Large intestine (tissue), 3 donors: ENCODE results near the gene SPSB4. TPM values are rescaled to one million over a fixed set of nuclear protein-coding genes. Genes with fewer than 3 reads are reported as not detected.

Experiments used
- DNase-seq, 2 donors: peaks; one replicate each; pipeline versions ENCODE4 v3.0.0 to v3.0.0-alpha.2; 2013
- H3K27ac ChIP-seq: one replicate; pipeline ENCODE4 v1.5.1; 2013; ENCODE audit warnings: low read length
- H3K27me3 ChIP-seq: 2 replicates; pipeline ENCODE4 v1.6.1; 2013; ENCODE audit warnings: low read length; ENCODE audit not compliant: control insufficient read depth, insufficient read depth
- H3K36me3 ChIP-seq: 2 replicates; pipeline ENCODE4 v1.6.1; 2013; ENCODE audit warnings: low read length; ENCODE audit not compliant: control insufficient read depth, insufficient read depth
- H3K4me1 ChIP-seq: one replicate; pipeline ENCODE4 v1.6.1; 2013; ENCODE audit warnings: low read length; ENCODE audit not compliant: control insufficient read depth, insufficient read depth
- H3K4me3 ChIP-seq: one replicate; pipeline ENCODE4 v1.5.1; 2013; ENCODE audit warnings: low read length
- H3K9me3 ChIP-seq: one replicate; pipeline ENCODE4 v1.6.1; 2013; ENCODE audit warnings: mild to moderate bottlenecking, low read depth, low read length, moderate library complexity; ENCODE audit not compliant: control insufficient read depth
- WGBS: methylation state at CpG from one replicate; pipeline ENCODE4 v1.1.5; 2013; ENCODE audit warnings: low lambda C conversion rate; ENCODE audit not compliant: insufficient coverage; 5-methylcytosine and 5-hydroxymethylcytosine counted together
- polyA plus RNA-seq: library from polyadenylated mRNA; unstranded; fragments of 120-200 nt; gene quantifications from one replicate; pipeline ENCODE4 v1.2.1, GENCODE V29; 2013

SPSB4 gene
- polyA plus RNA-seq, 1 donor: 2.2 TPM

GRCh38 chr3:141052201-141053069 lies 1.3 kb downstream of the SPSB4 start:
- Histone ChIP-seq H3K27ac (no peak overlapping the region), H3K9me3 (no peaks in the 10 kb centered on the region), H3K4me3 (peak overlapping the region; percentile 45), H3K36me3 (no peaks in the 10 kb centered on the region), H3K27me3 (peaks cover 62% of the 10 kb centered on the region), H3K4me1 (no peaks in the 10 kb centered on the region)
- no CpG with 5 or more reads among the region's 48 CpGs for WGBS
- peak in 1 of 2 donors; percentile 27 for DNase-seq

GRCh38 chr3:141055136-141055535 lies 4.0 kb downstream of the SPSB4 start:
- Histone ChIP-seq H3K4me3 (no peak overlapping the region), H3K9me3 (no peaks in the 10 kb centered on the region), H3K27ac (no peak overlapping the region), H3K4me1 (no peaks in the 10 kb centered on the region), H3K27me3 (peaks cover 44% of the 10 kb centered on the region), H3K36me3 (no peaks in the 10 kb centered on the region)
- WGBS: 100% methylated on average over 1 of the region's 5 CpGs
- no peak for DNase-seq

- H3K36me3 ChIP-seq: no peaks in the 10 kb centered on the region
- H3K27ac ChIP-seq: no peak overlapping the region
- no peak overlapping the region for H3K4me3 ChIP-seq
- no peaks in the 10 kb centered on the region for H3K9me3 ChIP-seq
- H3K27me3 ChIP-seq: peaks cover 37% of the 10 kb centered on the region
- no peaks in the 10 kb centered on the region for H3K4me1 ChIP-seq
- 100% methylated on average over 2 of the region's 11 CpGs for WGBS
- no peak for DNase-seq
Observed at GRCh38 chr3:141055536-141056445, 4.6 kb downstream of the SPSB4 start.

GRCh38 chr3:141056751-141057171 lies 5.6 kb downstream of the SPSB4 start:
- peaks cover 32% of the 10 kb centered on the region for H3K27me3 ChIP-seq
- no peaks in the 10 kb centered on the region for H3K9me3 ChIP-seq
- H3K27ac ChIP-seq: no peak overlapping the region
- no peaks in the 10 kb centered on the region for H3K36me3 ChIP-seq
- DNase-seq: no peak
- H3K4me3 ChIP-seq: no peak overlapping the region
- H3K4me1 ChIP-seq: no peaks in the 10 kb centered on the region
- WGBS: no CpG with 5 or more reads among the region's 7 CpGs

- no peaks in the 10 kb centered on the region for H3K36me3 ChIP-seq
- H3K4me1 ChIP-seq: no peaks in the 10 kb centered on the region
- H3K4me3 ChIP-seq: no peak overlapping the region
- WGBS: no CpG with 5 or more reads among the region's 7 CpGs
- no peaks in the 10 kb centered on the region for H3K9me3 ChIP-seq
- DNase-seq: no peak
- no peak overlapping the region for H3K27ac ChIP-seq
- peaks cover 25% of the 10 kb centered on the region for H3K27me3 ChIP-seq
Observed at GRCh38 chr3:141057436-141057835, 6.3 kb downstream of the SPSB4 start.

GRCh38 chr3:141057946-141058800 lies 7.0 kb downstream of the SPSB4 start:
- Histone ChIP-seq H3K36me3 (no peaks in the 10 kb centered on the region), H3K27ac (no peak overlapping the region), H3K9me3 (no peaks in the 10 kb centered on the region), H3K4me1 (no peaks in the 10 kb centered on the region), H3K27me3 (peaks cover 20% of the 10 kb centered on the region), H3K4me3 (no peak overlapping the region)
- 87% methylated on average over 3 of the region's 8 CpGs for WGBS
- no peak for DNase-seq

GRCh38 chr3:141058996-141059395 lies 7.8 kb downstream of the SPSB4 start:
- H3K36me3 ChIP-seq: no peaks in the 10 kb centered on the region
- no peak overlapping the region for H3K27ac ChIP-seq
- no peak for DNase-seq
- no peaks in the 10 kb centered on the region for H3K9me3 ChIP-seq
- no CpG with 5 or more reads among the region's 2 CpGs for WGBS
- H3K4me1 ChIP-seq: no peaks in the 10 kb centered on the region
- H3K4me3 ChIP-seq: no peak overlapping the region
- H3K27me3 ChIP-seq: peaks cover 16% of the 10 kb centered on the region

GRCh38 chr3:141059816-141060215 lies 8.7 kb downstream of the SPSB4 start:
- peaks cover 14% of the 10 kb centered on the region for H3K27me3 ChIP-seq
- no peaks in the 10 kb centered on the region for H3K9me3 ChIP-seq
- no peak overlapping the region for H3K4me3 ChIP-seq
- no peaks in the 10 kb centered on the region for H3K36me3 ChIP-seq
- H3K27ac ChIP-seq: no peak overlapping the region
- no peaks in the 10 kb centered on the region for H3K4me1 ChIP-seq
- no peak for DNase-seq
- WGBS: no CpG with 5 or more reads among the region's 2 CpGs

GRCh38 chr3:141060327-141060726 lies 9.2 kb downstream of the SPSB4 start:
- H3K27me3 ChIP-seq: peaks cover 11% of the 10 kb centered on the region
- H3K9me3 ChIP-seq: no peaks in the 10 kb centered on the region
- H3K4me1 ChIP-seq: no peaks in the 10 kb centered on the region
- H3K36me3 ChIP-seq: no peaks in the 10 kb centered on the region
- no peak overlapping the region for H3K27ac ChIP-seq
- no peak overlapping the region for H3K4me3 ChIP-seq
- no peak for DNase-seq
- WGBS: 100% methylated on average over 1 of the region's 3 CpGs

GRCh38 chr3:141063831-141064230 lies 12.7 kb downstream of the SPSB4 start:
- H3K4me1 ChIP-seq: no peaks in the 10 kb centered on the region
- H3K36me3 ChIP-seq: no peaks in the 10 kb centered on the region
- no peak overlapping the region for H3K4me3 ChIP-seq
- no peaks in the 10 kb centered on the region for H3K9me3 ChIP-seq
- H3K27me3 ChIP-seq: no peaks in the 10 kb centered on the region
- WGBS: no CpG with 5 or more reads among the region's 1 CpG
- H3K27ac ChIP-seq: no peak overlapping the region
- DNase-seq: no peak
